Parathyroid adenoma (tissue), 2 donors: ENCODE data around the gene RPL32.

Experiments used
- H2AFZ ChIP-seq: fragments of 300-600 bp; sonication (generic); one replicate; pipeline ENCODE4 v1.7.0; 2017; ENCODE audit warnings: antibody characterized with exemption, mild to moderate bottlenecking
- H3K27ac ChIP-seq: fragments of 300-600 bp; sonication (generic); one replicate; pipeline ENCODE4 v1.7.0; 2017
- H3K27me3 ChIP-seq: fragments of 300-600 bp; sonication (generic); one replicate; pipeline ENCODE4 v1.7.0; 2017; ENCODE audit warnings: low read length; ENCODE audit not compliant: control insufficient read depth, insufficient read depth
- H3K36me3 ChIP-seq: fragments of 300-600 bp; sonication (generic); one replicate; pipeline ENCODE4 v1.7.0; 2017; ENCODE audit warnings: low read length; ENCODE audit not compliant: control insufficient read depth, insufficient read depth
- H3K4me1 ChIP-seq: fragments of 300-600 bp; sonication (generic); one replicate; pipeline ENCODE4 v1.7.0; 2017; ENCODE audit warnings: control low read depth
- H3K4me2 ChIP-seq: fragments of 300-600 bp; sonication (generic); one replicate; pipeline ENCODE4 v1.7.0; 2017; ENCODE audit warnings: low read length
- H3K4me3 ChIP-seq: fragments of 300-600 bp; sonication (generic); one replicate; pipeline ENCODE4 v1.7.0; 2017; ENCODE audit warnings: low read depth, low read length
- H3K79me2 ChIP-seq: fragments of 300-600 bp; sonication (generic); one replicate; pipeline ENCODE4 v1.7.0; 2017; ENCODE audit warnings: control low read depth
- H3K9ac ChIP-seq: fragments of 300-600 bp; sonication (generic); one replicate; pipeline ENCODE4 v1.7.0; 2017; ENCODE audit warnings: mild to moderate bottlenecking
- H3K9me3 ChIP-seq: fragments of 300-600 bp; sonication (generic); one replicate; pipeline ENCODE4 v1.7.0; 2017; ENCODE audit warnings: low read length; ENCODE audit not compliant: control insufficient read depth
- CTCF ChIP-seq: fragments of 300-600 bp; sonication (generic); IDR thresholded peaks from one replicate; pipeline ENCODE4 v1.7.0; 2017; ENCODE audit warnings: antibody characterized with exemption, mild to moderate bottlenecking
- donor health status: primary hyperparathyroidism.

The RPL32 gene

GRCh38 chr3:12829404-12829803 lies 12.0 kb downstream of the RPL32 start:
- H3K4me1 ChIP-seq = no peaks in the 10 kb centered on the region
- no peak for TF ChIP-seq CTCF
- no peaks in the 10 kb centered on the region for H3K27me3 ChIP-seq
- no peak overlapping the region for H2AFZ ChIP-seq
- H3K9me3 ChIP-seq = no peaks in the 10 kb centered on the region
- no peak overlapping the region for H3K27ac ChIP-seq
- H3K4me3 ChIP-seq = no peak overlapping the region
- H3K9ac ChIP-seq = no peak overlapping the region
- H3K79me2 ChIP-seq = peaks cover under 1% of the 10 kb centered on the region
- H3K4me2 ChIP-seq = no peak overlapping the region
- H3K36me3 ChIP-seq = no peaks in the 10 kb centered on the region

GRCh38 chr3:12828751-12829150 lies 12.6 kb downstream of the RPL32 start:
- H3K36me3 ChIP-seq = no peaks in the 10 kb centered on the region
- H3K4me3 ChIP-seq = no peak overlapping the region
- H3K4me1 ChIP-seq = no peaks in the 10 kb centered on the region
- H3K9ac ChIP-seq = no peak overlapping the region
- H2AFZ ChIP-seq = no peak overlapping the region
- no peak for TF ChIP-seq CTCF
- no peaks in the 10 kb centered on the region for H3K27me3 ChIP-seq
- no peak overlapping the region for H3K27ac ChIP-seq
- peaks cover 2% of the 10 kb centered on the region for H3K79me2 ChIP-seq
- no peaks in the 10 kb centered on the region for H3K9me3 ChIP-seq
- H3K4me2 ChIP-seq = no peak overlapping the region

GRCh38 chr3:12825156-12825555 lies 16.2 kb downstream of the RPL32 start:
- Histone ChIP-seq H3K4me3 (no peak overlapping the region), H3K79me2 (peaks cover 2% of the 10 kb centered on the region), H3K9me3 (no peaks in the 10 kb centered on the region), H3K27ac (no peak overlapping the region), H3K4me1 (no peaks in the 10 kb centered on the region), H3K9ac (no peak overlapping the region), H2AFZ (no peak overlapping the region), H3K4me2 (no peak overlapping the region), H3K36me3 (no peaks in the 10 kb centered on the region), H3K27me3 (no peaks in the 10 kb centered on the region)
- TF ChIP-seq CTCF = no peak

- Histone ChIP-seq H3K4me2 (no peak overlapping the region), H3K79me2 (peaks cover 2% of the 10 kb centered on the region), H3K4me3 (no peak overlapping the region), H3K9ac (no peak overlapping the region), H3K27me3 (no peaks in the 10 kb centered on the region), H2AFZ (no peak overlapping the region), H3K36me3 (no peaks in the 10 kb centered on the region), H3K4me1 (no peaks in the 10 kb centered on the region), H3K9me3 (no peaks in the 10 kb centered on the region), H3K27ac (no peak overlapping the region)
- TF ChIP-seq CTCF = no peak
Measured at GRCh38 chr3:12824299-12824698, 17.1 kb downstream of the RPL32 start.

GRCh38 chr3:12822725-12823373 lies 18.5 kb downstream of the RPL32 start:
- Histone ChIP-seq H3K27me3 (no peaks in the 10 kb centered on the region), H3K79me2 (peaks cover 2% of the 10 kb centered on the region), H2AFZ (no peak overlapping the region), H3K4me2 (no peak overlapping the region), H3K36me3 (no peaks in the 10 kb centered on the region), H3K4me3 (no peak overlapping the region), H3K27ac (no peak overlapping the region), H3K9me3 (no peaks in the 10 kb centered on the region), H3K9ac (no peak overlapping the region), H3K4me1 (no peaks in the 10 kb centered on the region)
- peak; percentile 39 for TF ChIP-seq CTCF
